NCI-H146 treated with DMSO at 0.1 percent for 48 hours (cell line): Measurements from ENCODE around the gene PNKP.

ENCODE experiments used
- DNase-seq: peaks from one replicate; lab custom pipeline; 2025; ENCODE audit not compliant: unreplicated experiment; lab: John Stamatoyannopoulos, UW

Gene PNKP

GRCh38 chr19:49860336-49861102 lies 6.9 kb downstream of the PNKP start:
- DNase-seq = no peak

- DNase-seq = no peak
Observed at GRCh38 chr19:49859682-49860335, 7.6 kb downstream of the PNKP start.

GRCh38 chr19:49858088-49858985 lies 9.0 kb downstream of the PNKP start:
- no peak for DNase-seq

GRCh38 chr19:49857838-49858087 lies 9.6 kb downstream of the PNKP start:
- DNase-seq = no peak

- no peak for DNase-seq
Observed at GRCh38 chr19:49857061-49857837, 10.1 kb downstream of the PNKP start.

- no peak for DNase-seq
Observed at GRCh38 chr19:49856574-49857021, 10.8 kb downstream of the PNKP start.

- no peak for DNase-seq
Observed at GRCh38 chr19:49855676-49856573, 11.5 kb downstream of the PNKP start.

GRCh38 chr19:49855277-49855675 lies 12.1 kb downstream of the PNKP start:
- no peak for DNase-seq

GRCh38 chr19:49854378-49855263 lies 12.8 kb downstream of the PNKP start:
- DNase-seq = no peak

- no peak for DNase-seq
Observed at GRCh38 chr19:49853852-49854377, 13.5 kb downstream of the PNKP start.

GRCh38 chr19:49852631-49853126 lies 14.7 kb downstream of the PNKP start:
- no peak for DNase-seq

GRCh38 chr19:49851456-49852259 lies 15.7 kb downstream of the PNKP start:
- DNase-seq = no peak

GRCh38 chr19:49850487-49851342 lies 16.7 kb downstream of the PNKP start, which contains the start of gene PTOV1:
TSS of gene PTOV1 (plus strand) at chr19:49851159.
- DNase-seq = peak; percentile 87

GRCh38 chr19:49850221-49850486 lies 17.2 kb downstream of the PNKP start:
- no peak for DNase-seq

GRCh38 chr19:49849433-49850220 lies 17.7 kb downstream of the PNKP start:
- DNase-seq = peak; percentile 9

- no peak for DNase-seq
Observed at GRCh38 chr19:49848938-49849337, 18.4 kb downstream of the PNKP start.
